Stimulated activated naive CD8-positive, alpha-beta T cell treated with anti-CD3 and anti-CD28 coated beads, Interleukin-15, Interleukin-2, amounts not matched to agents 100 ng/mL and 50 ng/mL, for 24 hours (primary cell): Measurements from ENCODE around the gene CNDP2.

Experiments
- H3K27ac Mint-ChIP-seq: one replicate; pipeline ENCODE4 v1.8.0; 2021; ENCODE audit warnings: mild to moderate bottlenecking, mixed read lengths
- H3K27me3 Mint-ChIP-seq: one replicate; pipeline ENCODE4 v1.8.0; 2021; ENCODE audit warnings: mixed read lengths
- H3K36me3 Mint-ChIP-seq: one replicate; pipeline ENCODE4 v1.8.0; 2021; ENCODE audit warnings: low read depth, mixed read lengths
- H3K4me1 Mint-ChIP-seq: one replicate; pipeline ENCODE4 v1.8.0; 2021; ENCODE audit warnings: low read depth, mixed read lengths
- H3K4me3 Mint-ChIP-seq: one replicate; pipeline ENCODE4 v1.8.0; 2021; ENCODE audit warnings: mild to moderate bottlenecking, mixed read lengths
- H3K9me3 Mint-ChIP-seq: one replicate; pipeline ENCODE4 v1.8.0; 2021; ENCODE audit warnings: mixed read lengths

The CNDP2 gene

GRCh38 chr18:74567822-74568221 lies 71.7 kb downstream of the CNDP2 start:
- Mint-ChIP-seq H3K27ac (no peak overlapping the region), H3K27me3 (peaks cover 16% of the 10 kb centered on the region), H3K4me1 (no peaks in the 10 kb centered on the region), H3K36me3 (peaks cover 5% of the 10 kb centered on the region), H3K4me3 (no peak overlapping the region), H3K9me3 (peaks cover 11% of the 10 kb centered on the region)

GRCh38 chr18:74569401-74569800 lies 73.2 kb downstream of the CNDP2 start:
- peaks cover 5% of the 10 kb centered on the region for H3K36me3 Mint-ChIP-seq
- no peak overlapping the region for H3K4me3 Mint-ChIP-seq
- H3K4me1 Mint-ChIP-seq = no peaks in the 10 kb centered on the region
- H3K9me3 Mint-ChIP-seq = peaks cover 11% of the 10 kb centered on the region
- H3K27ac Mint-ChIP-seq = no peak overlapping the region
- H3K27me3 Mint-ChIP-seq = peaks cover 16% of the 10 kb centered on the region

GRCh38 chr18:74570266-74570665 lies 74.1 kb downstream of the CNDP2 start:
- Mint-ChIP-seq H3K27ac (no peak overlapping the region), H3K4me3 (no peak overlapping the region), H3K27me3 (peaks cover 16% of the 10 kb centered on the region), H3K36me3 (peaks cover 5% of the 10 kb centered on the region), H3K9me3 (peaks cover 11% of the 10 kb centered on the region), H3K4me1 (no peaks in the 10 kb centered on the region)

GRCh38 chr18:74571895-74572680 lies 75.9 kb downstream of the CNDP2 start:
- Mint-ChIP-seq H3K36me3 (no peaks in the 10 kb centered on the region), H3K4me1 (no peaks in the 10 kb centered on the region), H3K27ac (no peak overlapping the region), H3K9me3 (peaks cover 3% of the 10 kb centered on the region), H3K4me3 (no peak overlapping the region), H3K27me3 (peaks cover 16% of the 10 kb centered on the region)

- H3K27ac Mint-ChIP-seq = no peak overlapping the region
- H3K4me1 Mint-ChIP-seq = no peaks in the 10 kb centered on the region
- no peaks in the 10 kb centered on the region for H3K9me3 Mint-ChIP-seq
- peaks cover 20% of the 10 kb centered on the region for H3K27me3 Mint-ChIP-seq
- no peak overlapping the region for H3K4me3 Mint-ChIP-seq
- H3K36me3 Mint-ChIP-seq = no peaks in the 10 kb centered on the region
These were observed 76.9 kb downstream of the CNDP2 start for GRCh38 chr18:74573053-74573452.
